ENCODE data around the gene TMEM191C. TPM values are rescaled to one million over a fixed set of nuclear protein-coding genes. Genes with fewer than 3 reads are reported as not detected.
"Not testable (repeated sequence)": the region's sequence is repeated elsewhere in the genome, so short reads cannot be mapped to it uniquely, and the experiment has no call there.

TMEM191C gene
- total RNA-seq, 1 donor from 2014 or later, result 3.5 TPM

DNA sequence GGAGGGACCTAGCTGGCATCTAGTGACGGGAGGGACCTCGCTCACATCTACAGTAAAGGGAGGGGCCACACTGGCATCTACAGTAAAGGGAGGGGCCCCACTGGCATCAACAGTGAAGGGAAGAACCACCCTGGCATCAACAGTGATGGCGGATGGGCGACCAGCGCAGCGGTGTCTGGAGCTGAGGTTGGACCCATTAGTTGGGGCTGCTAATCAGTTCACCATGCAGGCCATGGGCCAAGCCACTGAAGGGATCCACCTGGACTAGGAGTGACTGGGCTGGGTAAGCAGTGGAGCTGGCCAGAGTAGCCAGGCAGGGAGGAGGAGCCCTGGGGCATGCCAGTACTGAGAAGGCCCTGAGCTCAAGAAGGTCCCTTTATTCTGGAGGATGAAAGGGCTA is 23.4 kb downstream of the TMEM191C start:
- H3K36me3 ChIP-seq; intact Hi-C loops (cut with DNase I); H3K4me3 ChIP-seq; DNase-seq; H3K27ac ChIP-seq; H3K4me1 ChIP-seq; H3K9me3 ChIP-seq; H3K27me3 ChIP-seq (ENCODE audit: low read depth); ATAC-seq: not testable (repeated sequence)

DNA sequence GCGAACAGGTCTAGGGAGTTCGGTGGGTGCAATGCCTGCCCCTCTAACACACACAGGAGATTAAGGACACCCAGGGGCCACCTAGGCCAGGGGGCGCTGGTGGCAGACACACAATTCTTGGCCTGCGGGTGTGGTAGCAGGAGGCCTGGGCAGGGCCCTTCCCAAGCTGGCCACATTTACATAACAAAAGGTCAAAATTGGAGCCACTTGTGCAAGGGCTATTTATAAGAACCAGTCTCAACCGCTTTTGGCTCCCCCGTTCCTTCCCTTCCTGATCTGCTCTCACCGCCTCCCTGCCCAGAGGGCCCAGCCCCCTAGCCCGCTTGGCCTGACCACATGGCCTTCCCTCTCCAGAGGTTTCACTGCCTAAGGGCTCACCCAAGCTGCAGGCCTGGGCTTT is 25.1 kb downstream of the TMEM191C start:
- H3K36me3 ChIP-seq; H3K4me3 ChIP-seq; H3K9me3 ChIP-seq; H3K27ac ChIP-seq; intact Hi-C loops (cut with DNase I); H3K4me1 ChIP-seq; DNase-seq; H3K27me3 ChIP-seq (ENCODE audit: low read depth): not testable (repeated sequence)
- ATAC-seq, result peak in 1 of 2 donors; percentile 45

DNA sequence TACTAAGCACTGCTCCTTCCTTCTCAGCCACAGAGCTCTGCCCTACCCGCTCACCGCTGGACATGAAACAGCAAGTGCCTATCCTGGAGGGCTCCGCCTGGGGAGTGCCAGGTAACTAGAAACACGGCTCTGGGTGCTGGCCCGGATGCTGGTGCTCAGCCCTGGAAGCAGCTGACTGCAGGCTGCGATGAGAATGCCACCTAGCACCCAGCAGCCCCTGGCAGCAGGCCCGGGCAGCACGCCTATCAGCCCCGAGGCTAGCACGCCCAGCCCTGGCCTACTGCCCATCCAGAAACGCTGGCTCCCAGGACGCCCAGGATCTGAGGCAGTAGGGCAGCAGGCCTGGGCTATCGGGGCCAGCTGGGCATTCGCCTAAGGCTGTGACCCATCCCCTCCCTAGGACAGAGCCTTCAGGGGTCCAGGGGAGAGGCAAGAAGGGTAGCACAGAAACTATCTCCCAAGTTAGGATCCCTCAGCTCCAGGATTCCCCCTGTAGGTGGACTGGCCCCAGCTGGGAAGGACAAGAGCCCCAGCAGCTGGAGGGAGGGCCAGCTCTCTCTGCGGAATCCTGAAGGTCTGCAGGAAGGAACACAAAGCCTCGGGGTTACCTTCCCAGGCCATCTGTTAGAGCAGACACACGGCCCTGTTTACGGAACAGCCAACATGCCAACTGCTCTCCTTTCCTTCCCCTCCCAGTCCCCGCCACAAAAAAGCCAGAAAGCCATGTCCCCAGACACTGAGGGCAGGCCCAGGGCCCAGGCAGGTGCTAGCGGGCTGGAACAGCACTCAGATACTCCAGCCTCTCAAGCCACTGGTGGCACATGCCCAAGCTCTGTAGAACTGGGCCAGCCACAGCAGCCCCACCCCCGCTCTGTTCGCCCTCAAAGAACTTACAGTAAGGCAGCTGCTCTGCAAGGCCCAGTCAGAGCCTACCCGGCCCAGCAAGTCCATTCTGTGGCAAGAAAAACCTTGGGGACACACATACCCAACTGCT is 26.9 kb downstream of the TMEM191C start:
- H3K9me3 ChIP-seq; intact Hi-C loops (cut with DNase I); H3K36me3 ChIP-seq; DNase-seq; H3K4me3 ChIP-seq; H3K4me1 ChIP-seq; H3K27ac ChIP-seq; H3K27me3 ChIP-seq (ENCODE audit: low read depth): not testable (repeated sequence)
- ATAC-seq, result peak; percentile 88 to 90

DNA sequence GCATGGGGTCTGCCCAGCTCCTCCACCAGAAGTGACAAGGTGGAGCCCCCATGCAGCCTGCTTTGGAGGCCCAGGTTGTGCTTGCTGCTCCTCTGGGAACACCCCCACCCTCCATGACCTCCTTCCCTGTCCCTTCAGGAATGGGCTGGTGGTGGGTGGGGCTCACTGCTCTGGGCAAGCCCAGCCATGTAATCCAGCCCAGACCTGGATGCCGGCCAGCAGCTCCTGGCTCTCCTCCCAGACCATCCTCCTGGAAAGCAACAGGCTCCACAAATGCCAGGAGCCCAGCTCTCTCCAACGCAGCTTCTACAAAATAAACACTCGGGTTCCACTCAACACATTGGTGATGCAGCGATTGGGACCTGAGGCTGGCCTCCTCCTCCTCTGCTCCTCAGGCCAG is 30.8 kb downstream of the TMEM191C start:
- DNase-seq; H3K4me3 ChIP-seq; H3K27ac ChIP-seq; H3K9me3 ChIP-seq; H3K4me1 ChIP-seq; intact Hi-C loops (cut with DNase I); H3K36me3 ChIP-seq; H3K27me3 ChIP-seq (ENCODE audit: low read depth): not testable (repeated sequence)
- ATAC-seq, result peak; percentile 84 to 86

DNA sequence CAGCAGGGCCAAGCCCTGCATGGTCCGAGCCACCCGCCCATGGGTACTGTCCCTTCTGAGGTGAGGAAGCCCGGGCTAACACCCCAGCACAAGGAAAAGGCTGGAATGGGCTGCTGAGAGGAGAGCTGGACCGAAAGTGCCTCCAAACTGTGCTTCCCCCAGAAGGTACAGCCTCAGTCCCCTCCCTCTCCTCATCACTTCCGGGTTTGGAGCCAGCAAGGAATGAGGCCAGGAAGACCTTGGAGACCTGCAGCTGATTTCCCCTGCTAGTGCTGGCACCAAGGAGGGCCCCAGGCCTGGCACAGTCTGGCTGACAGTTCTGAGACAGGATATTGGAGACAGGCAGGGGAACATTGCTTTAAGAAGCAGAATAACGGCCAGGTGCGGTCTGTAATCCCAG is 31.3 kb downstream of the TMEM191C start:
- intact Hi-C loops (cut with DNase I); H3K27ac ChIP-seq; DNase-seq; H3K4me3 ChIP-seq; H3K36me3 ChIP-seq; H3K4me1 ChIP-seq; H3K27me3 ChIP-seq (ENCODE audit: low read depth); H3K9me3 ChIP-seq; ATAC-seq: not testable (repeated sequence)

DNA sequence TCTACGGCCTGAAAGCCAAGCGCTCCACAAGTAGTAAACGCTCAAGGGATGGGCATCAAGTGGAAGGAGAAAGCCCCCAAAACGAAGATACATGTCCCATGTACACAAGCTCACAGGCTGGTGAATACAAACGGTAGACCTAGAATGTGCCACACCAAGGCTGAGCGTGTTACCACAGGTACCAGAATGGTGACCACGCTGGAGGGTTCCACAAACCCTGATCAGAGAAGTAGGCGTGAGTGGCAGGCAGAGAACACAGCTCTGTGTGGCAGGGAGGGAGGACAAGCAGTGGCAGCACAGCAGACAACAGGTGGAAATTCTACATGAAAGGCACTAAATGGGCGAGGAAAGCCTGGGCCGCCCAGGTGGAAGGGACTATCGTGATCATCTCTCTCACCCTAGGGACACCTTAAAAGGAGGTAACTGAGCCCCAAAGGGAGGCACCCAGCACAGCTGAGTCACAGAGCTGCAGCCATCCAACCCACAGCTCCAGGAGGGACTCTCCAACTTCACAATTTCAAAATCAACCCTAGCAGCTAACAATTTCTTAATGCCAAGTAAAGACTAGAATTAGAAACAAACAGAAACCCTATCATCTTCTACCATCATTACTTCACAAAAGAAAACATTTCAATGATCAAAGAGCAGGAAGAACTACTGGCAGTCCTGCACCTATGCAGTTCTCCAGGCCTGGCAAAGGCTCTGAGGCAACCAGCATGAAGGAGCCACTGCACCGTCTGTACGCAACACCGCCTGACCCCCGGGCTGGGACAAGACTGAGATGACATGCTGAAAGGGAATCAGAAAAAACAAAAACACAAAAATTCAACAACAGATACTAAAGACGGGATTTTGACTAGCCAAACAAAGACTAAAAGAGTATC is 32.7 kb downstream of the TMEM191C start:
- ATAC-seq; DNase-seq; H3K27ac ChIP-seq; H3K36me3 ChIP-seq; intact Hi-C loops (cut with DNase I); H3K27me3 ChIP-seq (ENCODE audit: low read depth); H3K4me3 ChIP-seq; H3K9me3 ChIP-seq; H3K4me1 ChIP-seq: not testable (repeated sequence)

DNA sequence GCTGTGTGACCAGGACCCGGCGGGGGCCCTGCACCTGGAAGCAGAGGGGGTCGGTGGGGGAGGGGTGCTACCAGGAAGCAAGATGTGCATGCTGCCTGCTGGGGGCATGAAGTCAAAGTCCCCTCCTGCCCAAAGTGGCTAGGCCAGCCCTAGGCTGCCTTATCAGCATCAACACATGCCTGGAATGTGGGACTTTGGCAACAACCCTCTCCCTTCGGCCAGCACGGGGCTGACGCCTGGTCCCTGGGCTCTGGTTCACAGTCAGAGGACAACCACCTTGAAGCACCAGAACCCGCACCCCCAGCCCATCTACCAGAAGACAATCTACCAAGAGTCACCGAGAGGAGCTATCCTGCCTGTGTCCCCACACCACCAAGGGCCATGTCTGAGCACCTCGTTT is 43.2 kb downstream of the TMEM191C start:
- ATAC-seq, result peak in 1 of 2 donors; percentile 7
- H3K4me1 ChIP-seq; DNase-seq; H3K4me3 ChIP-seq; H3K9me3 ChIP-seq; H3K27ac ChIP-seq; H3K36me3 ChIP-seq; intact Hi-C loops (cut with DNase I); H3K27me3 ChIP-seq (ENCODE audit: low read depth): not testable (repeated sequence)

DNA sequence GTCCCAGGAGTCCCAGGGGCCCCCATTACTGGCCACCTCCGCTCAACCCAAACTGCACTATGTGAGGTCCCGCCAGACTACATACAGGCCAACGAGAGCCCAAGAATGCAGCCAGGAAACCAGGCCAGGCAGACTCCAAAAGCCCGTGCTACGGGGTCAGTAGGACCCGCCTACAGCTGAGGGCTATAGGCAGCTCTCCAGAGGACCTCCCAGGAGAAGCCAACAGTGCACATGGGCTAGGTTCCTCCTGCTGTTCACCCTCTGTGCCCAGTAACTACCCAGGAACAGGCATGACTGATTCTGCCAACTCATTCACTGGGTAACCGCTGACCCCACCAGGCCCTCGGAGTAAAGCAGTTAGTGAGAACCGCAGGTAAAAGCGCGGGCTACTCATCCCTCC is 44.8 kb downstream of the TMEM191C start:
- H3K4me3 ChIP-seq; H3K27me3 ChIP-seq (ENCODE audit: low read depth); intact Hi-C loops (cut with DNase I); H3K36me3 ChIP-seq; H3K27ac ChIP-seq; H3K4me1 ChIP-seq; DNase-seq; H3K9me3 ChIP-seq: not testable (repeated sequence)
- peak in 1 of 2 donors; percentile 9 for ATAC-seq

DNA sequence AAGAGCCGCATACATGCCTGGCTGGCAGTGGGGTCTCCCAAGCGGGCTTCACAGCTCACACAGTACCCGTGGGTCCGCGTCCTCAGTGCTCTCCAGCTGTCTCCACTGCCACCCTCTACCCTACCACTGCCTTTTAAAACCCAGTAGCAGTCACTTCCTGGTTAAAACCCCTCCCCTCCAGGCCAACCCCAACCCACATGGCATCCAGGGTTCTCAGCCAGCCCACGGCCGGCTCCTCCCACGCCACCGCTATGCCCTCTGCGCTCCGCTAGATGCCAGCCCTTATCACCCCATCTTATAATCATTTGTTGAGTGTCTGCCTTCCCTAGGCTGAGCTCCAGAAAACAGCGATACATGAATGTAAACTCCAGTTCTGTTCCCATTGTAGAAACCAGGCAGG is 46.9 kb downstream of the TMEM191C start:
- H3K27me3 ChIP-seq (ENCODE audit: low read depth); H3K4me1 ChIP-seq; intact Hi-C loops (cut with DNase I); H3K36me3 ChIP-seq; H3K4me3 ChIP-seq; H3K27ac ChIP-seq; H3K9me3 ChIP-seq; DNase-seq: not testable (repeated sequence)
- peak; percentile 84 to 85 for ATAC-seq

DNA sequence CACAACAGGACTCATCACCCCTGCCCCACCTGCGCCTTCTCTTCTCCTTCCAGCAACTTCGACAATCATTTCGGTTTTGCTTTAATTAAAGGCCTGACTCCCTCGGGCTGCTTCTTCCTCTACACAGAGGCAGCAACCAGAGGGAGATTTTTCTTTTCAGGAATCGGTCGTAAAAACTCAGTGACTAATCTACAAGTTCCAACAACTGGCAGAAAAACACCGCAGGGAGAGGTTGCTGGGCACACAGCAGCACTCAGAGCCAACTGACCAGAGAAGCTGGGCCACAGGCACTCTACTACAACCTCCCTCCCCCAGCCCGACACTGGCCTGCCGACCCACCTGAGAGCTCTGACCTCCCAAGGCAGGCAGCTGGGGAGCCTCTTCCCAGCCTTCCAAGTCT is 48.0 kb downstream of the TMEM191C start:
- DNase-seq; H3K27me3 ChIP-seq (ENCODE audit: low read depth); intact Hi-C loops (cut with DNase I); H3K4me3 ChIP-seq; H3K27ac ChIP-seq; ATAC-seq; H3K36me3 ChIP-seq; H3K4me1 ChIP-seq; H3K9me3 ChIP-seq: not testable (repeated sequence)

DNA sequence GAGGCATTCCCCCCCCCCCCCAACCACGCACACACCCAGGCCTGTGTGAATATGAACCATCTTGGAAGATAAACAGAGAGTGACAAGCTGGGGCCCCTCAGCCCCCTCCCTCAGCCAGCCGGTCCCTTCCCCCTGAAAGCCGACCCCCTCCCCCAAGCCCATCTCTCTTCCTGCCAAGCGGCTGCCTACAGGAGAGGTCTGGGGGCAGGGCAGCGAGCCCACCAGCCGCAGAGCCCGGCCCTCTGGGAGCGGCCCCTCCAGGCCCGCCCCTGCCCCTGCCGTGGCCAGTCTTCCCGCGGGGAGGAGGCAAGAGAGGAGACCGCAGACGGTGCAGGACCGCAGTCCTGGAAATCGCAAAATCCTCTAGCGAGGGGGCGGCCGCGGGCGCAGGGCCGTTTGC is 49.3 kb downstream of the TMEM191C start:
- H3K4me3 ChIP-seq; H3K36me3 ChIP-seq; H3K27me3 ChIP-seq (ENCODE audit: low read depth); DNase-seq; H3K4me1 ChIP-seq; intact Hi-C loops (cut with DNase I); ATAC-seq; H3K27ac ChIP-seq; H3K9me3 ChIP-seq: not testable (repeated sequence)

DNA sequence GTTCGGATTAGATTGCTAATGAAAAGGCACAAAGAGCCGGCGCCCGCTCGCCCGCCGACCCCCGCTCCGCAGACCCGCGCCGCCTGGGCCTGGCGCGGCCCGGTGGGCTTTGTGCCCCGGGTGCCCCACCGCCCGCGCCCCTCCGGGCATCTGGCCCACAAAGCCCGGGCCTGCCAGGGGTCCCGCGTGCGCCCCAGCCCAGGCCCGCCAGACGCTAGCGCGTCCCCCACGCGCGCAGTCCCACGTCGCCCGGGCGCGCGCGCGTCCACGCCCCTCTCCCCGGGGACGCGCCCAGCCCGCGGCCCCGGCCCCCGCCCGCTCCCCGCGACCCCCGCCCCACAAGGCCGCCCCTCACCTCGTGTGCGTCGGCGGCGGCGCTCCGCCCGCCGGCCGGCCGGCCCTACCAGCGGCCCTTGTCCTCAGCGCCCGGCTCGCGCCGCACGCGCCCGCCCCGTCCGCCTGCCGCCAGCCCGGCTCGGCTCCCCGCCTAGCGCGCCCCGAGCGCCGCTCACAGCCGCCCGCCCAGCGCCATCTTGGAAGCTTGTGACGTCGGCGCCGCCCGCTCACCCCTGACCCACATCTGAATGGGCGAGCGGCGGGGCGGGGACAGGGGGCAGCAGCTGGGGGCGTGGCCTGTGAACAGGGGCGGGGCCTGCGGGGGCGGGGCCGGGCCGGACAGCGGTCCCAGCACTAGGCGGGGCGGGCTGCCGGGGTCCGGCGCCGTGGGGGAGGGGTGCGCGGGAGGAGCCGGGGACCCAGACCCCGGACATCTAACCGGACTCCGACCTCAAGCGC is 50.0 kb downstream of the TMEM191C start:
- H3K27ac ChIP-seq; H3K36me3 ChIP-seq; H3K4me1 ChIP-seq; H3K4me3 ChIP-seq; H3K27me3 ChIP-seq (ENCODE audit: low read depth); H3K9me3 ChIP-seq; intact Hi-C loops (cut with DNase I); DNase-seq: not testable (repeated sequence)
- peak; percentile 86 to 88 for ATAC-seq
